DMS153 treated with DMSO at 0.1 percent for 48 hours (cell line): ENCODE measurements around the gene GRK2.
A peak's percentile ranks its signal among the peaks of the same experiment; 100 is the strongest.
"Not testable (repeated sequence)": the region's sequence is repeated elsewhere in the genome, so short reads cannot be mapped to it uniquely, and the experiment has no call there.

Experiments used
- DNase-seq: peaks from one replicate; lab custom pipeline; 2025; ENCODE audit not compliant: unreplicated experiment; lab: John Stamatoyannopoulos, UW

Gene GRK2

DNA sequence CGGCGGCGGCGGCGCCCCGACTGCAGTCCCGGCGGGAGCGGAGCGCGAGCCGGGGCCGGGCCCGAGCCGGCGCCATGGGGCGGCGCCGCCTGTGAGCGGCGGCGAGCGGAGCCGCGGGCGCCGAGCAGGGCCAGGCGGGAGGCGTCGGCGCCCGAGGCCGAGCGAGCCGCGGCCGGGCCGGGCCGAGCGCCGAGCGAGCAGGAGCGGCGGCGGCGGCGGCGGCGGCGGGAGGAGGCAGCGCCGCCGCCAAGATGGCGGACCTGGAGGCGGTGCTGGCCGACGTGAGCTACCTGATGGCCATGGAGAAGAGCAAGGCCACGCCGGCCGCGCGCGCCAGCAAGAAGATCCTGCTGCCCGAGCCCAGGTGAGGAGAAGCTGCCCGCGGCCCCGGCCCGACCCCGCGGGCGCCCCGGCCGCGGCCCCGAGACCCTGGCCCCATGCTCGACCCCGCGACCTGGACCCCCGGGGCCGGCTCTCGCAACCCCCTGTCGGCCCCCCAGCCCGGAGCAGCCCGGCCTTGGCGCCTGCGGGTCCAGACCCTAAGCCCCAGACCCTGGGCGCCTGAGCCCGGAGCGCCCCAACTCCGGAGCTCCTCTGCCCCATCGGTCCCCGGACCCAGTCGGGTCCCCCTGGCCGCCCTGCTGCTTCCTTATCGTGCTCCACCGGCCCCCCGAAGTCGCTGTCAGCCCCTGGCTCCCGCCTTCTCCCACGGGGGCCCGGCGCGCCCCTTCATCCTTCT lies at the start of gene GRK2:
Gene GRK2, plus strand, starts transcription at position 25 of the 739 bp plus-strand sequence. Its CDS starts 227 bp downstream, at position 252.
- DNase-seq: no peak

DNA sequence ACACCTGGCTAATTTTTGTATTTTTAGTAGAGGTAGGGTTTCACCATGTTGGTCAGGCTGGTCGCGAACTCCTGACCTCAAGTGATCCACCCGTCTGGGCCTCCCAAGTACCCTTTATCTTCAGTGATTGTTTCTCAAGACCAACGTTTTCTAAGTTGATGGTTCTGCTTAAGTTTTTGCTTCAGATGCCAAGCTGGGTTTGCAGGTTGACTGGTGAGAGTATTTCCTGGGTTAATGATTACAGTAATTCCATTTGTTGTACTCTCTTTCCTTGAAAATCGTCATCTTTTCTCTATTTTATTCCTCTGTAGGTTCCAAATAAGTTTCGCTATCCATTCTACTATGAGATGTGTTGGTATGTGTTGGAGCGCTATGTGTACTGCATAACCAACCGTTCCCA lies 38.5 kb upstream of the GRK2 start:
- DNase-seq: no peak

DNA sequence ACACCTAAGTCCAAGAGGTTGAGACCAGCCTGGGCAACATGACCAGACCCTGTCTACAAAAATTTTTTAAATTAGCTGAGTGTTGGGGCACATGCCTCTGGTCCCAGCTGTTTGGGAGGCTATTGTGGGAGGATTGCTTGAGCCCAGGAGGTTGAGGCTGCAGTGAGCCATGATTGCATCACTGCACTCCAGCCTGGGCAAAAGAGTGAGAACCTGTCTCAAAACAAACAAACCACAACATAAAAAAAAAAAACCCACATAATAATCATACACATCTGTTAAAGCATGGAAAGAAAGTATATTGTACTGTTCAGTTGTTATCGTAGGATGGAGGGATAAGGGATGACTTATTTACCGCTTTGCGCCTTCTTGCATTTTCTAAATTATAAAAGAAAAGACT lies 35.9 kb upstream of the GRK2 start:
- no peak for DNase-seq

DNA sequence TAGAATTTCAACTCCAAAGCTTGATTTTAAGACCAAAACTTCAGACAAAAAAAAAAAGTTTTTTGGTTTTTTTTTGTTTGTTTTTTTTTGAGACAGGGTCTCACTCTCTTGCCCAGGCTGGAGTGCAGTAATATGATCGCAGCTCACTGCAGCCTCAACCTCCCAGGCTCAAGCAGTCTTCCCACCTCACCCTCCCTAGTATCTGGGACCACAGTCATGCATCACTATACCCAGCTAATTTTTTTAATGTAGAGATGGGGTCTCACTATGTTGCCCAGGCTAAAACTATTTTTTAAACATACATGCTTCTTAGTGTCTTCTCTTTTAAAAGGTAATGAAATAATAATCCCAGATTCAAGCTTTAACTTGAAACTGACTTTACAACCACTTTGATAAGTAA lies 35.4 kb upstream of the GRK2 start:
- DNase-seq: no peak

DNA sequence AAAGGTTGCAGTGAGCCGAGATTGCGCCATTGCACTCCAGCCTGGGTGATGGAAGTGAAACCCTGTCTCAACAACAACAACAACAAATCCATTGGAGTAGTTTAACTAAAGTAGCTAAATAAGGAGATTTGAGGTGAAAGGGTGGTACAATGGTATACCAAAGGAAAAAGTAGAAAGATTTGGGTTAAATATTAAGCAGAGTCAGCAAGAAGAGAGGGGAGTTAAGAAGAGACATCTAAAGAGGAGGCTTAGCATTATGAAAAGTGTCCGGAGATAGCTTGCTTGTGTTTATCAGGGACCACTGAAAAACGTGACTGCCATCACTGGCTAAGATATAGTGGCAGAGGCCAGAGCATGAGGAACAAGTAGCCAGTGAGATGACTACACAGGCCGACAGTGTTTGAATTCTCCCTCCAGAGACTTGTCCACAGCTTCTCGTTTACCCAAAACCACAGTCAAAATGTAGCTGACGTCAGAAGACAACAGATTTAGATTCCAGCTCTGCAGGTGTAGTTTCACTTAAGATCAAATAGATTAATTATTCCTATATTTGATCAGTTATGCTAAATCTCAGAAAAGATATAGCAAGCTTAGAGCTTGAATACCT lies 32.6 kb upstream of the GRK2 start:
- DNase-seq: no peak

DNA sequence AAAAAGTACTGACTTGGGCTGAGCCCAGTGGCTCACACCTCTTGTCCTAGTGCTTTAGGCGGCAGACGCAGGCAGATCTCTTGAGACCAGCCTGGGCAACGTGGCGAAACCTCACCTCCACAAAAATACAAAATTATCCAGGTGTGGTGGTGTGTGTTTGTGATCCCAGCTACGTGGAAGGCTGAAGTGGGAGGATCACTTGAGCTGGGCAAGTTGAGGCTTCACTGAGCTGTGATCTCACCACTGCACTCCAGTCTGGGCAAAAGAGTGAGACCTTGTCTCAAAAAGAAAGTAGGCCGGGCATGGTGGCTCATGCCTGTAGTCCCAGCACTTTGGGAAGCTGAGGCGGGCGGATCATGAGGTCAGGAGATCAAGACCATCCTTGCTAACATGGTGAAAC lies 31.7 kb upstream of the GRK2 start:
- DNase-seq: not testable (repeated sequence)

DNA sequence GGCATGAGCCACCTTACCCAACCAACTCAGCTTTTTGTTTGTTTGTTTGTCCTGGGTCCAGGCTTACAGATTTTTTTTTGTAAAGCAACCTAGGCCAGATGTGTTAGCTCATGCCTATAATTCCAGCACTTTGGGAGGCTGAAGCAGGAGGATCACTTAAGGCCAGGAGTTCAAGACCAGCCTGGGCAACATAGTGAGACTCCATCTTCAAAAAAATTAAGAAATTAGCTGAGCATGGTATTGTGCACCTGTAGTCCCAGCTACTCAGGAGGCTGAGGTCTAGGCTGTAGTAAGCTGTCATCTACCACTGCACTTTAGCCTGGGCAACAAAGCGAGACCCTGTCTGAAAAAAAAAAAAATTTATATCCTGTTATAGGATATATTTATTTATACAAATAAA lies 28.7 kb upstream of the GRK2 start:
- no peak for DNase-seq

DNA sequence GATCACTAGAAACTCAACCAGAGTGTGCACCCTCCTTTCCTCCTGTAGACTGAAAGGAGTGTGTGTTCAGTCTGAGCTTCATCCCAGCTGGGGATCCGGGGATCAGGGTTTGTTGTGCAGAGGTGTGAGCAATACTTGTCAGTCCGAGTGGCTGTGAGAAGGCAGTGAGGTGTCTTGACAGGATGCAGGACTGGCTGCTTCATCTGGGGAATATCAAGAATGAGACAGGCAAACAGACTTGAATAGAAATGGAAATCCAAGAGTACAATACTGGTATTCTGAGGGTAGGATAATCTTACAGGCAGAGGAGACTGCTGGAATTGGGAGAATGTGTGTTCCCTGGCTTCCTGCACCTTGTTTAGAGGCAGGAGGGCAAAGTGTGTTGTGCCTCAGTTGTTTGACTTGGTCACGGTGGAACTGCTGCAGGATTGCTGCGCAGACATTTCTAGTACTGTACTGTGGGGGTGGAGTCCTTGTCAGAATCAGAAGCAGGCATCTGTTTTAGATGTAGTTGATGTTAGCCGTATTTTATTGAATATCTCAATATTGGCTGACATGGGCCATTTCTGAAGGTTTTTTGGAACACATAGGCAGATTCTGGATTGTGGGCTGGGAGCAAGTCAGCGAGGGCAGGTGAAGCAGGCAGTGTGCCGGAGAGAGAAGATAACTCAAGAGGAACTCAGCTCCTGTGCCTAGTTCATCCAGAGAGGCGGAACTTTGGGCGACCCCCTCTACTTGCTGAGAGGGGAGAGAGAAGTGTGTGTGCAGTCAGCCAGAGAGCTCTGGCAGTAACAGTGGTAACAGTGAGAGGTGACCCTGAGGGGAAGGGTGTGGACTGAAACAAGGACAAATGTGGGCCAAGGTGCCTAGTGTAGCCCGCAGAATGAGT lies 27.1 kb upstream of the GRK2 start:
- DNase-seq: no peak

DNA sequence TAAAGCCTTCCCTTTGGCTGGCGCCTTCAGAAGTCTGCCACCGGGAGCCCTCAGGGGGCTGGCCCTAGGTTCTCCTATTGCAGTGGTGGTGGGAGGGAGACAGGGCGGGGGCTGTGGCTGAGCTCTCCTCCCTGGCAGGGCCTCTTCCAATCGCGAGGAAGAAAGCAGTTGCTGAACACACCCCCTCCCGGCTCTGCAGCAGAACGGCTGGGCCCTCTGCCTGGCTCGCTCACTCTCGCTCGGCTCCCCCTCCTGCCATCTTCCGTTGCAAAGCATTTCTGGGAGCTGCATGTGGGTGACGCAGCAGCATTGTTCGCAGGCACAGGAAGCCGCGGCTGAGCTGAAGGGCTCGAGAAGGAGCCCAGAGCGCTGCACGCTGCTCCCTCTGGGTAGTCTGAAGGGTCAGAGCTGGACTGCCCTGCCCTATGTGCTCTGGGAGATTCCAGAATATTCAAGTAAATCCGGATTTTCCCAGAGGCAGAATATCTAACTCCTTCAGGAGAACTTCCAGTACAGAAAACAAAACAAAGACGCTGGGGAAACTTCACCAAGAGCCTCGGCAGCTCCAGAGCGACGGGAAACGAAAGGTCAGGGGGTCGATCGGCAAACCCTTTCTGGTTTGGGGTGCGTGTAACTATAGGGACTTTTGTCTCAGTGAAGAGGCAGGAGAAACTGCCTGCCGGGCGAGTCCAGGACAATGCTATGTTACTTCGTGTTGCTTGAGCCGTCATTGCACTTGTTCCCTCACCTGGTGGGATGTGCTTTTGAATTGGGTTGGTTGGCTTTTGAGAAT lies 26.3 kb upstream of the GRK2 start:
- DNase-seq: peak; percentile 98

DNA sequence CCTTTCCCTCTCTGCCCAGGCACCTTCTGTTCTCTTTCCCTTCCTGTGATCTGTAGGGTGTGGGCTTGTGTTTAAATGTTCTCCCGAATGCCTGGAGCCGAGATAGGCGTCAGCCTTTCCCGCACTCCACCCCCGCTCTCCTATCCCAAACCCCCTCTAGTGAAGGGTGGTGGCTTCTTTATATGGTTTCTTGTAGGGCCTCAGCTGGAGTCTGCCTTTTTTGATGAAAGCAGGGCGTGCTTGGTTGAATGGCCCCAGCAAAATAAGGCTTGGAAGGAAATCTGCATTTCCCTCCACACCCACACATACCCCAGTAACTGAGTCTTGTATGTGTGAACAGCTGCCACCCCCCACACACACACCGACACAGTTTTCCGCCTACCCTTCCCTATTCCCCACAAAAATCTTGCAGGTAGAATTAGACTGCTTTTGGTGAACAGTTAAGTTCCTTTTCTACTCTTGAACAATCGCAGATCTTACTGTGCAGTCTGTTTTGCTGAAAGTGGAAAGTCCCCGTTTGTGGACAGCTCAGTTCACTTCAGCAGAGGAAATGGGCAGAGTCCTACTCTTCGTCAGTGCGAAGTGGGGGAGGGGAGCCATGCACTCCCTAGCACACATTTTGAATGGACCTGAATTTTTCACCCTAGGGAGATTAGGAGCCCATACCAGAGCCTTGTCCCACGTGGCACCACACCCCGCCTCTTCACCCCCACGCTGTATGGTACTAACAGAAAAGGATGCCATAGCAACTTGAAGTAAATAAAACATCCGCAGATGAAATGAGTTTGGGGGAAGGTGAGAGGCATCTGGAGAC lies 25.5 kb upstream of the GRK2 start:
- peak; percentile 31 for DNase-seq

DNA sequence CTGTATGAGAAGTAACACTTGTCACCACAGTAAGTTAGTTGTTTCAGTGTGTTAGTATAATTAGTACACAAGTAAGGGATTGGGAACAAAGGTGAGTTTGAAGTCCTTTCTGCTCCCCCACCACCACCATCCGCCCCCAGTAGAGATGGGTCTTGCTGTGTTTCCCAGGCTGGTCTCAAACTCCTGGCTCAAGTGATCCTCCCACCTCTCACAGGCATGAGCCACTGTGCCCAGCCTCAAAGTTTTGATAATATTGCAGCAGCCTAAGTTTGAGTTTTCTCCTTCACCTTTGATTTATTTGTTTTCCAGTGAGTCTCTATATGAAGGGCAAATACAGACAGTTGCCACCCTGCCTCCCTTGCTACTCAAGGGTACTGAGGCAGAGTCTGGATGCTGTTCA lies 23.7 kb upstream of the GRK2 start:
- no peak for DNase-seq

DNA sequence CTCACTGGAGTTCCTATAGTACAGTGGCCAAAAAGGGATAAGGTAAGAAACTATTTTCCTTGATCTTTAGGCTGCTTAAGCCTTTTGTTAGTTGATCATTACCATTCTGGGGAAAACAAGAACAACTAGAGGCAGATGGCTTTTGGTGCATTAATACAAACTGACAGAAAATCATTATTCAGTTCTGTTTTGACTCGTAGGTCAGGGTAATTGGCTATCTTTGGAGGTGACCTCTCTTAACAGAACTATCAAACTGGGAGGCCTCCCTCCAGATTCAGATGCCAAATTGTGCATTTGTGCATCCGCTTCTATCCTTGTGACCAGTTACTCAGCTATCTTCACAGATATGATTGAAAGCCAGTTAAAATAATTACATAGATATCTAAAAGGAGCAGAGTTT lies 23.2 kb upstream of the GRK2 start:
- DNase-seq: no peak

DNA sequence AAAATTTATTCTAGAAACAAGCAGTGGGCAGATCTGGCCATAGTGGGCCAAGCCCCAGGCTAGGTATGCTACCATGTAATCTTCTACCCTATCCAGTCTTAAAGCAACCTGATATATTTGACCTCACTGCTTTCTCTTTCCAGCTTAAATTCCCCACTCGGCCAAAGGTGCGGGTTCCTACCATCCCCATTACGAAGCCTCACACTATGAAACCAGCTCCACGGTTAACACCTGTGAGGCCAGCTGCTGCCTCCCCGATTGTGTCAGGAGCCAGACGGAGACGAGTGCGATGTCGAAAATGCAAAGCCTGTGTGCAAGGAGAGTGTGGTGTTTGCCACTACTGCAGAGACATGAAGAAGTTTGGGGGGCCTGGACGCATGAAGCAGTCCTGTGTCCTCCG lies 21.2 kb upstream of the GRK2 start:
- no peak for DNase-seq

DNA sequence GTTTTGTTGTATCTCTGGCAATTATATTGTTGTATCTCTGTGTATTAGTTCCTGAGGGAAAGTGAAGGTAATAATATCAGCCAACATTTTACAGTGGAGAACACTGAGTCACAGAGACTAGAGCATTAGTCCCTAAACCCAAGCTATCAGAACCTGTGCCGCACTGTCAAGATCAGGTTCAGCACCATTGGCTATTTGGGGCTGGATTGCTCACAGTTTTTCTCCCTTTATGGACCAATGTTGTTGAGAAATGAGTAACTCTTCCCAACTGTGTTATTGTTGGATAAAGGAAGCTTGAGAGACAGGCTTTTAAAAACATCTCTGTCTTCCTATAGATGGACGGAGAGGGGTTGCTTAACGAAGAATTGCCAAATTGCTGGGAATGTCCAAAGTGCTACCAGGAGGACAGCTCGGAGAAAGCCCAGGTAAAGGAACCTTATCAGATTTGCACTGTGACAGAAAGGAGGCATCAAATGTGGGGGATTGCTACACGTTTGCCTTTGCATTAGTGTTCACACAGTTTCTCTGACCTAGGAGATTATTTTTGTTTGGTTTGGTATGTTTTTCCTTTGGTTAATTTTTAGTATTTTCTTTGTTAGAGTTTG lies 18.2 kb upstream of the GRK2 start:
- no peak for DNase-seq

DNA sequence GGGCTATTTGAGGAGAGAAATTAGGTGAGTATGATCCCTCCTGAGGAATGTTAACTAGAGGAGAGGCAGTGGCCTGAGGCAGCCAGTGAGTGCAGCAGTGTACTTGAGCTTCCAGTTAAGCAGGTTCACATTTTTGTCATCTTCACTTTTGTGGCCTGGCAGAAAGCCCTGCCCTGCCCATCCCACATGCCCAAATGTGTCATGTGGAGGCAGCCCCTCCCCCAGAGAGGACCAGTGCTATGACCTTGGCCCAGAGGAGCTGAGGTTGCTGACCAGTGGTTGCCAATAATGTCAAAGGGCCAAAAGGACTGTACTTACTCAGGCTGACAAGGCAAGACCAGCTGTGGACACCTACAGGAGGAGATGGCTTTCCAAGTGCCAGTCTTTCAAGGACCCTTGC lies 17.6 kb upstream of the GRK2 start:
- DNase-seq: no peak

DNA sequence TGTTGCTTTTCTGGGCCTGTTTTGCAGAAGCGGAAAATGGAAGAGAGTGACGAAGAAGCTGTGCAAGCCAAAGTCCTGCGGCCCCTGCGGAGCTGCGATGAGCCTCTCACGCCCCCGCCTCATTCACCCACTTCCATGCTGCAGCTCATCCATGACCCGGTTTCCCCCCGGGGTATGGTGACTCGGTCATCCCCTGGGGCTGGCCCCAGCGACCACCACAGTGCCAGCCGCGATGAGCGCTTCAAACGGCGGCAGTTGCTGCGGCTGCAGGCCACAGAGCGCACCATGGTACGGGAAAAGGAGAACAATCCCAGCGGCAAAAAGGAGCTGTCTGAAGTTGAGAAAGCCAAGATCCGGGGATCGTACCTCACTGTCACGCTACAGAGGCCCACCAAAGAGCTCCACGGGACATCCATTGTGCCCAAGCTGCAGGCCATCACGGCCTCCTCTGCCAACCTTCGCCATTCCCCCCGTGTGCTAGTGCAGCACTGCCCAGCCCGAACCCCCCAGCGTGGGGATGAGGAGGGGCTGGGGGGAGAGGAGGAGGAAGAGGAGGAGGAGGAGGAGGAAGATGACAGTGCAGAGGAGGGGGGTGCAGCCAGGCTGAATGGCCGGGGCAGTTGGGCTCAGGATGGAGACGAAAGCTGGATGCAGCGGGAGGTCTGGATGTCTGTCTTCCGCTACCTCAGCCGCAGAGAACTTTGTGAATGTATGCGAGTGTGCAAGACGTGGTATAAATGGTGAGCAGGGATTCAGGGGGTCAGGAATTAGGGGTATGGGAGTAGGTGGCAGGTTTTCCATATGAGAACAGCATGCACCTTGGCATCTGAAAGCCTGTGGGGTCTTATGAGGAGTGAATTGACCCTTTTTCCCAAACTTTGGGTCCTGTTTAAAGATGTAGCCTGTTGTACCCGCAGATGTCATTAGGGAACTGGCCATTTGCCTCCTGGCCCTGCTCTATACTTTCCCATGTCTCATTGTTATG lies 15.9 kb upstream of the GRK2 start:
- no peak for DNase-seq

DNA sequence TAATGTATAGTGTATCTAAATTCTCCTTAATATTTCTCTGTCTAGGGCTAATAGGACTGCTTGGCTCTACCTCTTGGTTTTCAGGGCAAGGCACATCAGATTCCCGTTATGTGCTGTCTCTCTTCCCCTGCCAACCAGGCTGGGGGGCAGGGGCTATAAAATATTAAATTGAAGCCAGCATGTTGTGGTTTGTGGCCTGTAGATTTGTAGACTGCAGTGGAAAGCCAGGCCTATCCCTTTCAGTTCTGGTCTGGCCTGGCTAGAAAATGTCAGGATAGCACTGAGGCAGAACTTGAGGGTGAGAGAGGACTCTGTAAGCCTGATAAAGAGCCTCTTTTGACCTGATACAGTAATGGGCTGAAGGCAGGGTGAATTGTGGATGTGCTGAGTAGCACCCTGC lies 14.4 kb upstream of the GRK2 start:
- no peak for DNase-seq

DNA sequence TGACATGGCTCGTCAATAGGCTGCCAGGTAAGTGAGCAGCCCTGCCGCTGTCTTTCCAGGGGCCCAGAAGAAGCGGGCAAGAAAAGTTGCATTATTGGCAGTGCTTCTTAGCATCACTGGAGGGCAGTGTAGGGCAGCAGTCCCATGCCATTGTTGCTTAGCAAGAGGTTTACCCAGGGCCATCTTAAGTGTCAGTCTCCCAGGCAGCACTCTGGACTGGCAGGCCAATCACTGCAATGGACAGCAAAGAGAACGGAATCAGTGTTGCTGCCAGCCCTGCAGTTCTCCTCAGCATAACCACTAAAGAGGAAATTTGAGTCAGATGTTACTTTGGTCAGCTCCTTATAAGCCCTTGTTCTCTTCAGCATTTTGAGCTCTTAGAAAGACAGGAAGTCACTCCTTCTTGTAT lies 13.4 kb upstream of the GRK2 start:
- no peak for DNase-seq
